ENCODE results near the gene IQCH. TPM values are rescaled to one million over a fixed set of nuclear protein-coding genes. Genes with fewer than 3 reads are reported as not detected.
A peak's percentile ranks its signal among the peaks of the same experiment; 100 is the strongest.
"Not testable (repeated sequence)": the region's sequence is repeated elsewhere in the genome, so short reads cannot be mapped to it uniquely, and the experiment has no call there.

The IQCH gene
- polyA plus RNA-seq, 3 donors: 0.03 TPM; not detected in 2

DNA sequence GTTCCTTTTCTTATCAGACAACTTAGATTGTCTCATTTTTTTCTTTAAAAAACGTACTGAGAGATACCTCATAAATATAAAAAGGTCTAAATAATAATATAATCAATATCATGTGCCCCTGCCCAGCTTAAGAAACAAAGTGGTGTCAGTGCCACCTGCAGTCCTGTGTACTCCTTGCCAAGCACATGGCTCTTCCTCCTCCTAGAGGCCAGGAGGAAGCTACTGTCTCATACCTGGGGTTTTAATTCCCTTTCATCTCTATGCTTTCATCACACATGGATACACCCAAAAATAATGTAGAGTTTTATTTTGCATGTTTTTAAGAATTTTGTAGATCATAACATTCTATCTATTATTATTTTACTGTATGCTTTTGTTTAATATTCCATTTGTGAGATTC is 167.7 kb downstream of the IQCH start:
- Histone ChIP-seq H3K9ac (ENCODE audit: insufficient read depth, low read length, poor library complexity, severe bottlenecking) (no peak overlapping the region), H3K4me3 (replicated peaks in 1 of 3; ENCODE audit: low read depth in 2 of 3, low read length in 3 of 3) (no peak overlapping the region), H3K27me3 (ENCODE audit: control insufficient read depth in 2 of 2, insufficient read depth in 2 of 2, low read length in 2 of 2) (no peaks in the 10 kb centered on the region), H3K4me1 (ENCODE audit: control insufficient read depth in 1 of 2, insufficient read depth in 2 of 2, low read length in 2 of 2) (no peaks in the 10 kb centered on the region), H3K27ac (ENCODE audit: low read depth in 1 of 2, low read length in 2 of 2) (no peak overlapping the region), H3K79me2 (ENCODE audit: insufficient read depth, low read length) (no peaks in the 10 kb centered on the region), H2AFZ (ENCODE audit: insufficient read depth, low read depth, low read length, poor library complexity, severe bottlenecking) (no peak overlapping the region), H3K9me3 (replicated peaks in 1 of 2; ENCODE audit: control insufficient read depth in 1 of 2, insufficient read depth in 1 of 2, low read length in 2 of 2) (no peaks in the 10 kb centered on the region), H3K4me2 (replicated peaks; ENCODE audit: extremely low read depth, low read length, poor library complexity, severe bottlenecking) (no peak overlapping the region), H4K20me1 (ENCODE audit: insufficient read depth, low read length) (no peaks in the 10 kb centered on the region), H3K36me3 (replicated peaks in 1 of 2; ENCODE audit: control insufficient read depth in 1 of 2, insufficient read depth in 2 of 2, low read length in 2 of 2) (no peaks in the 10 kb centered on the region)
- Mint-ChIP-seq H3K27me3 (ENCODE audit: low read depth in 3 of 3) (peaks cover 0 to 1% (median 0%) of the 10 kb centered on the region in 3 donors), H3K27ac (no peak overlapping the region), H3K4me3 (no peak overlapping the region), H3K36me3 (no peaks in the 10 kb centered on the region), H3K9me3 (no peaks in the 10 kb centered on the region), H3K4me1 (no peaks in the 10 kb centered on the region)
- intact Hi-C loops (cut with micrococcal nuclease): no loop called here
- TF ChIP-seq, protein P1, sequence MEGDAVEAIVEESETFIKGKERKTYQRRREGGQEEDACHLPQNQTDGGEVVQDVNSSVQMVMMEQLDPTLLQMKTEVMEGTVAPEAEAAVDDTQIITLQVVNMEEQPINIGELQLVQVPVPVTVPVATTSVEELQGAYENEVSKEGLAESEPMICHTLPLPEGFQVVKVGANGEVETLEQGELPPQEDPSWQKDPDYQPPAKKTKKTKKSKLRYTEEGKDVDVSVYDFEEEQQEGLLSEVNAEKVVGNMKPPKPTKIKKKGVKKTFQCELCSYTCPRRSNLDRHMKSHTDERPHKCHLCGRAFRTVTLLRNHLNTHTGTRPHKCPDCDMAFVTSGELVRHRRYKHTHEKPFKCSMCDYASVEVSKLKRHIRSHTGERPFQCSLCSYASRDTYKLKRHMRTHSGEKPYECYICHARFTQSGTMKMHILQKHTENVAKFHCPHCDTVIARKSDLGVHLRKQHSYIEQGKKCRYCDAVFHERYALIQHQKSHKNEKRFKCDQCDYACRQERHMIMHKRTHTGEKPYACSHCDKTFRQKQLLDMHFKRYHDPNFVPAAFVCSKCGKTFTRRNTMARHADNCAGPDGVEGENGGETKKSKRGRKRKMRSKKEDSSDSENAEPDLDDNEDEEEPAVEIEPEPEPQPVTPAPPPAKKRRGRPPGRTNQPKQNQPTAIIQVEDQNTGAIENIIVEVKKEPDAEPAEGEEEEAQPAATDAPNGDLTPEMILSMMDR (IDR thresholded peaks at IDR 0.05): no peak
- no CpG with 5 or more reads among the region's 1 CpG for WGBS (ENCODE audit: insufficient coverage)
- DNase-seq: no peak

DNA sequence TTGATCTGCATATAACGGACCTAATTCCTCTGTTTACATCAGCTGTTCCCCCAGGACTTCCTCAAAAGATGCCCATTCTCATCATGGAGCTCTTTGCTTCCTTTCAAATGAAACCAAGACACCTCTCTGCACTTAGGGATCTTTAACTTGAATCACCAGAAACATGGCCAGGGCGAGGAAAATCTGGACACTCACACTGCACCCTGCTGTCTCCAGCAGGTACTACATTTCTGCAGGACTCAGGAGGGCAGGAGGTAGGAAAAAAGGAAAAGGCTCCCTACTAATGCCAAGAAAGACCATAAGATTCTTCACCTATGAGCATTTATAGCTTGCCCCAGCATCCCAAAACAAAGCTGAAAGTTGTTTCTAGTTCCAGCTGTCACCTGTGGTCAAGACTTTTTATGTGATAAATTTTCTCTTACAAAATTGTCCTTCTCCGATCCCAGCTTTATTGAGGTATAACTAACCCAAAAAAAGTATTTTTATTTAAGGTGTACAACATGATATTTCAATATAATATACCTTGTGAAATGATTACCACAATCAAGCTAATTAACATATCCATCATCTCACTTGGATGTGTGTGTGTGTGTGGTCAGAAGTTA is 179.0 kb downstream of the IQCH start:
- H3K4me1 ChIP-seq (ENCODE audit: control insufficient read depth in 1 of 2, insufficient read depth in 2 of 2, low read length in 2 of 2): no peaks in the 10 kb centered on the region
- Mint-ChIP-seq H3K27ac (no peak overlapping the region), H3K9me3 (no peaks in the 10 kb centered on the region), H3K4me1 (peaks cover 4% of the 10 kb centered on the region), H3K27me3 (ENCODE audit: low read depth in 3 of 3) (peaks cover under 1 to 4% (median 1%) of the 10 kb centered on the region in 3 donors), H3K4me3 (no peak overlapping the region), H3K36me3 (no peaks in the 10 kb centered on the region)
- no peaks in the 10 kb centered on the region for H4K20me1 ChIP-seq (ENCODE audit: insufficient read depth, low read length)
- no peak overlapping the region for H3K4me3 ChIP-seq (replicated peaks in 1 of 3; ENCODE audit: low read depth in 2 of 3, low read length in 3 of 3)
- H3K9me3 ChIP-seq (replicated peaks in 1 of 2; ENCODE audit: control insufficient read depth in 1 of 2, insufficient read depth in 1 of 2, low read length in 2 of 2): no peaks in the 10 kb centered on the region
- peak; percentile 20 to 49 (median 25) for DNase-seq
- no peak overlapping the region for H3K9ac ChIP-seq (ENCODE audit: insufficient read depth, low read length, poor library complexity, severe bottlenecking)
- H3K79me2 ChIP-seq (ENCODE audit: insufficient read depth, low read length): no peaks in the 10 kb centered on the region
- H3K36me3 ChIP-seq (replicated peaks in 1 of 2; ENCODE audit: control insufficient read depth in 1 of 2, insufficient read depth in 2 of 2, low read length in 2 of 2): no peaks in the 10 kb centered on the region
- no peak overlapping the region for H3K27ac ChIP-seq (ENCODE audit: low read depth in 1 of 2, low read length in 2 of 2)
- no peak overlapping the region for H3K4me2 ChIP-seq (replicated peaks; ENCODE audit: extremely low read depth, low read length, poor library complexity, severe bottlenecking)
- TF ChIP-seq, protein P1 (IDR thresholded peaks at IDR 0.05): peak; percentile 88
- WGBS (ENCODE audit: insufficient coverage): no CpG with 5 or more reads among the region's 3 CpGs
- no peak overlapping the region for H2AFZ ChIP-seq (ENCODE audit: insufficient read depth, low read depth, low read length, poor library complexity, severe bottlenecking)
- H3K27me3 ChIP-seq (ENCODE audit: control insufficient read depth in 2 of 2, insufficient read depth in 2 of 2, low read length in 2 of 2): no peaks in the 10 kb centered on the region
- intact Hi-C loops (cut with micrococcal nuclease): loop anchor here (2.0 to 5.0 kb wide), 2 partner anchors 486 to 487 kb away; no protein-coding TSS in a partner anchor

DNA sequence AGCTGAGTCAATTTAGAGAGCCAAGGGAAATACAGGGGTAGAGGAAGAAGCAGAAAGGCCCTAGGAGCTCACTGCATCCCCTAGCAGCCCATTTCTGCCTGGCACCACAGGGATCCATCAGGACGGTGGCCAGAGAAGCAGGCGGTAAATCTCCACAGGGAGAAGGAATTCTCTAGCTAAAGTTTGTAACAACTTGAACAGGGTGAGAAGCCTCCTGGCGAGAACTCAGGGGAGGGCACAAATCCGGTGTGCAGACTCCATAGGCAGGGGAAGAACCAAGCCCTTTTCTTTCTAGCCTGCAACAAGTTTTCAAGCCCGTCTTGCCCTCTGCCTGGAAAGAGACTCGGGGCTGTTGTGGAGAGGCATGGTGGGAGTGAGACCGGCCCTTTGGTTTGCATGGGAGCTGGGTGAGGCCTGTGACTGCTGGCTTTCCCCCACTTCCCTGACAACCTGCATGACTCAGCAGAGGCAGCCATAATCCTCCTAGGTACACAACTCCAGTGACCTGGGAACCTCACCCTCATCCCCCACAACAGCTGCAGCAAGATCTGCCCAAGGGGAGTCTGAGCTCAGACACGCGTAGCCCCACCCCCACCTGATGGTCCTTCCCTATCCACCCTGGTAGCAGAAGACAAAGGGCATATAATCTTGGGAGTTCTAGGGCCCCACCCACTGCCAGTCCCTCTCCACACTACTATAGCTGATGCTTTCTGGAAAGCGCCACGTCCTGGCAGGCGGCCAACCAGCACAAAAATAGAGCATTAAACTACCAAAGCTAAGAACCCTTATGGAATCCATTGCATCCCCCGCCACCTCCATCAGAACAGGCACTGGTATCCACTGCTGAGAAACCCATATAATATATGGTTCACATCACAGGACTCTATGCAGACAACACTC is 182.0 kb downstream of the IQCH start:
- H3K27ac Mint-ChIP-seq; H3K4me3 Mint-ChIP-seq; H3K79me2 ChIP-seq (ENCODE audit: insufficient read depth, low read length); H3K27ac ChIP-seq (ENCODE audit: low read depth in 1 of 2, low read length in 2 of 2); H3K4me1 Mint-ChIP-seq; H3K27me3 ChIP-seq (ENCODE audit: control insufficient read depth in 2 of 2, insufficient read depth in 2 of 2, low read length in 2 of 2); H2AFZ ChIP-seq (ENCODE audit: insufficient read depth, low read depth, low read length, poor library complexity, severe bottlenecking); H3K9me3 Mint-ChIP-seq; H4K20me1 ChIP-seq (ENCODE audit: insufficient read depth, low read length); H3K36me3 Mint-ChIP-seq; H3K27me3 Mint-ChIP-seq (ENCODE audit: low read depth in 3 of 3); H3K36me3 ChIP-seq (replicated peaks in 1 of 2; ENCODE audit: control insufficient read depth in 1 of 2, insufficient read depth in 2 of 2, low read length in 2 of 2); DNase-seq; H3K4me3 ChIP-seq (replicated peaks in 1 of 3; ENCODE audit: low read depth in 2 of 3, low read length in 3 of 3); H3K4me1 ChIP-seq (ENCODE audit: control insufficient read depth in 1 of 2, insufficient read depth in 2 of 2, low read length in 2 of 2); H3K9me3 ChIP-seq (replicated peaks in 1 of 2; ENCODE audit: control insufficient read depth in 1 of 2, insufficient read depth in 1 of 2, low read length in 2 of 2); intact Hi-C loops (cut with micrococcal nuclease); H3K9ac ChIP-seq (ENCODE audit: insufficient read depth, low read length, poor library complexity, severe bottlenecking); H3K4me2 ChIP-seq (replicated peaks; ENCODE audit: extremely low read depth, low read length, poor library complexity, severe bottlenecking): not testable (repeated sequence)
- 95% methylated on average over 7 of the region's 13 CpGs for WGBS (ENCODE audit: insufficient coverage)
